Measurements from ENCODE around the gene MFF.

MFF gene

GRCh38 chr2:227337442-227337841, 12.4 kb downstream of the MFF start:
- H3K27me3 Mint-ChIP-seq (ENCODE audit: low read depth), result no peaks in the 10 kb centered on the region
- no peak for TF ChIP-seq CTCF (IDR thresholded peaks at IDR 0.05; ENCODE audit: unreplicated experiment in 3 of 3)
- no peak overlapping the region for H3K27ac Mint-ChIP-seq
- H3K4me3 Mint-ChIP-seq, result no peak overlapping the region
- H3K9me3 Mint-ChIP-seq, result no peaks in the 10 kb centered on the region
- peaks cover 3% of the 10 kb centered on the region for H3K4me1 Mint-ChIP-seq
- peaks cover 68% of the 10 kb centered on the region for H3K36me3 Mint-ChIP-seq (ENCODE audit: low read depth)

- H3K9me3 Mint-ChIP-seq, result no peaks in the 10 kb centered on the region
- no peak for TF ChIP-seq CTCF (IDR thresholded peaks at IDR 0.05; ENCODE audit: unreplicated experiment in 3 of 3)
- H3K27ac Mint-ChIP-seq, result peak overlapping the region; percentile 68 to 95 (median 74)
- H3K36me3 Mint-ChIP-seq (ENCODE audit: low read depth), result peaks cover 59% of the 10 kb centered on the region
- H3K27me3 Mint-ChIP-seq (ENCODE audit: low read depth), result no peaks in the 10 kb centered on the region
- H3K4me3 Mint-ChIP-seq, result no peak overlapping the region
- peaks cover 3% of the 10 kb centered on the region for H3K4me1 Mint-ChIP-seq
Measured at GRCh38 chr2:227339098-227339599, 14.1 kb downstream of the MFF start.

GRCh38 chr2:227340106-227340505, 15.1 kb downstream of the MFF start:
- Mint-ChIP-seq H3K4me1 (peaks cover 3% of the 10 kb centered on the region), H3K9me3 (no peaks in the 10 kb centered on the region), H3K27me3 (ENCODE audit: low read depth) (no peaks in the 10 kb centered on the region), H3K36me3 (ENCODE audit: low read depth) (peaks cover 49% of the 10 kb centered on the region), H3K4me3 (no peak overlapping the region), H3K27ac (peak overlapping the region in 2 of 3 experiments; percentile 68 to 95)
- TF ChIP-seq CTCF (IDR thresholded peaks at IDR 0.05; ENCODE audit: unreplicated experiment in 3 of 3), result no peak

GRCh38 chr2:227341553-227341952, 16.5 kb downstream of the MFF start:
- Mint-ChIP-seq H3K9me3 (no peaks in the 10 kb centered on the region), H3K36me3 (ENCODE audit: low read depth) (peaks cover 40% of the 10 kb centered on the region), H3K27ac (no peak overlapping the region), H3K4me3 (no peak overlapping the region), H3K4me1 (peaks cover 3% of the 10 kb centered on the region), H3K27me3 (ENCODE audit: low read depth) (no peaks in the 10 kb centered on the region)
- TF ChIP-seq CTCF (IDR thresholded peaks at IDR 0.05; ENCODE audit: unreplicated experiment in 3 of 3), result no peak

- Mint-ChIP-seq H3K36me3 (ENCODE audit: low read depth) (peaks cover 39% of the 10 kb centered on the region), H3K27me3 (ENCODE audit: low read depth) (no peaks in the 10 kb centered on the region), H3K9me3 (no peaks in the 10 kb centered on the region), H3K27ac (no peak overlapping the region), H3K4me3 (no peak overlapping the region), H3K4me1 (peaks cover 3% of the 10 kb centered on the region)
- TF ChIP-seq CTCF (IDR thresholded peaks at IDR 0.05; ENCODE audit: unreplicated experiment in 3 of 3), result no peak
Measured at GRCh38 chr2:227344231-227344630, 19.2 kb downstream of the MFF start.

GRCh38 chr2:227347117-227347516, 22.1 kb downstream of the MFF start:
- peaks cover 36% of the 10 kb centered on the region for H3K36me3 Mint-ChIP-seq (ENCODE audit: low read depth)

More at GRCh38 chr2:227347117-227347516, 22.1 kb downstream of the MFF start:
- no peak for TF ChIP-seq CTCF (IDR thresholded peaks at IDR 0.05; ENCODE audit: unreplicated experiment in 3 of 3)
- Mint-ChIP-seq H3K4me3 (no peak overlapping the region), H3K27me3 (ENCODE audit: low read depth) (no peaks in the 10 kb centered on the region), H3K9me3 (no peaks in the 10 kb centered on the region), H3K27ac (peak overlapping the region in 1 of 3 experiments; percentile 5), H3K4me1 (no peaks in the 10 kb centered on the region)

Measured in nephron (organoid).